Osteocyte (in vitro differentiated cells): ENCODE results near the gene ZNF516. TPM values are rescaled to one million over a fixed set of nuclear protein-coding genes. Genes with fewer than 3 reads are reported as not detected.

Experiments used
- DNase-seq: peaks from one replicate; pipeline ENCODE4 v3.0.0; 2021; ENCODE audit warnings: mixed read lengths; ENCODE audit not compliant: unreplicated experiment; ENCODE audit errors: extremely low spot score
- H3K27ac Mint-ChIP-seq: one replicate; pipeline ENCODE4 v1.8.0; 2021; ENCODE audit warnings: mild to moderate bottlenecking, mixed read lengths; ENCODE audit not compliant: unreplicated experiment
- H3K27me3 Mint-ChIP-seq: one replicate; pipeline ENCODE4 v1.8.0; 2021; ENCODE audit warnings: mixed read lengths; ENCODE audit not compliant: unreplicated experiment
- H3K36me3 Mint-ChIP-seq: one replicate; pipeline ENCODE4 v1.8.0; 2021; ENCODE audit warnings: mixed read lengths; ENCODE audit not compliant: unreplicated experiment
- H3K4me1 Mint-ChIP-seq: one replicate; pipeline ENCODE4 v1.8.0; 2021; ENCODE audit warnings: mixed read lengths; ENCODE audit not compliant: unreplicated experiment
- H3K4me3 Mint-ChIP-seq: one replicate; pipeline ENCODE4 v1.8.0; 2021; ENCODE audit warnings: mild to moderate bottlenecking, moderate library complexity, mixed read lengths; ENCODE audit not compliant: unreplicated experiment
- H3K9me3 Mint-ChIP-seq: one replicate; pipeline ENCODE4 v1.8.0; 2021; ENCODE audit warnings: mixed read lengths; ENCODE audit not compliant: unreplicated experiment
- total RNA-seq: library from RNA; stranded (reverse); gene quantifications from 2 replicates; pipeline ENCODE4 v1.2.1, GENCODE V29; 2021
- TF ChIP-seq, protein P1 (sequence below): fragments of 200-600 bp; sonication (generic); IDR thresholded peaks from 2 replicates; pipeline ENCODE4 v1.5.0; 2021; ENCODE audit warnings: antibody characterized with exemption, mild to moderate bottlenecking, moderate library complexity

Gene ZNF516
- total RNA-seq, 1 donor from 2014 or later: 36.3 TPM

DNA sequence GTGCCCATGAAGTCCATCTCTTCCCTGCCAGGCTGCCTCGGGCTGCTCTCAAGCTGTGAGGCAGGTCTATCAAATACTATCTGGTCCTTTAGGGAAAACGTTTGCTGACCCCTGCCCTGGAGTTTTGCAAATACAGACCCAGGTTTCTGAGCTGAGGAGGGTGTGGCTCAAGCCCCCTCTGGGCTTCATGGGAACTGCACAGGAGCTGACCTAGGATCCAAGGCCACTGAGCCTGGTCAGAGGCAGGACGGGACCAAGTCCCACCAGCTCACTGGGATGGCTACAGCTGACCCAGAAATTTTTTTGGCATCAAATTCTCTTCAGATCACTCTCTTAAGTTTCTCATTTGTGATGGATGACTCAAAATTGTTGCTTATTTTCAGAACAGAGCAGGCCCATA, 14.1 kb downstream of the ZNF516 start:
- Mint-ChIP-seq H3K4me3 (no peak overlapping the region), H3K36me3 (peaks cover 15% of the 10 kb centered on the region), H3K27ac (no peak overlapping the region), H3K9me3 (no peaks in the 10 kb centered on the region), H3K4me1 (peaks cover 23% of the 10 kb centered on the region), H3K27me3 (no peaks in the 10 kb centered on the region)
- TF ChIP-seq, protein P1, sequence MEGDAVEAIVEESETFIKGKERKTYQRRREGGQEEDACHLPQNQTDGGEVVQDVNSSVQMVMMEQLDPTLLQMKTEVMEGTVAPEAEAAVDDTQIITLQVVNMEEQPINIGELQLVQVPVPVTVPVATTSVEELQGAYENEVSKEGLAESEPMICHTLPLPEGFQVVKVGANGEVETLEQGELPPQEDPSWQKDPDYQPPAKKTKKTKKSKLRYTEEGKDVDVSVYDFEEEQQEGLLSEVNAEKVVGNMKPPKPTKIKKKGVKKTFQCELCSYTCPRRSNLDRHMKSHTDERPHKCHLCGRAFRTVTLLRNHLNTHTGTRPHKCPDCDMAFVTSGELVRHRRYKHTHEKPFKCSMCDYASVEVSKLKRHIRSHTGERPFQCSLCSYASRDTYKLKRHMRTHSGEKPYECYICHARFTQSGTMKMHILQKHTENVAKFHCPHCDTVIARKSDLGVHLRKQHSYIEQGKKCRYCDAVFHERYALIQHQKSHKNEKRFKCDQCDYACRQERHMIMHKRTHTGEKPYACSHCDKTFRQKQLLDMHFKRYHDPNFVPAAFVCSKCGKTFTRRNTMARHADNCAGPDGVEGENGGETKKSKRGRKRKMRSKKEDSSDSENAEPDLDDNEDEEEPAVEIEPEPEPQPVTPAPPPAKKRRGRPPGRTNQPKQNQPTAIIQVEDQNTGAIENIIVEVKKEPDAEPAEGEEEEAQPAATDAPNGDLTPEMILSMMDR: no peak
- no peak for DNase-seq

DNA sequence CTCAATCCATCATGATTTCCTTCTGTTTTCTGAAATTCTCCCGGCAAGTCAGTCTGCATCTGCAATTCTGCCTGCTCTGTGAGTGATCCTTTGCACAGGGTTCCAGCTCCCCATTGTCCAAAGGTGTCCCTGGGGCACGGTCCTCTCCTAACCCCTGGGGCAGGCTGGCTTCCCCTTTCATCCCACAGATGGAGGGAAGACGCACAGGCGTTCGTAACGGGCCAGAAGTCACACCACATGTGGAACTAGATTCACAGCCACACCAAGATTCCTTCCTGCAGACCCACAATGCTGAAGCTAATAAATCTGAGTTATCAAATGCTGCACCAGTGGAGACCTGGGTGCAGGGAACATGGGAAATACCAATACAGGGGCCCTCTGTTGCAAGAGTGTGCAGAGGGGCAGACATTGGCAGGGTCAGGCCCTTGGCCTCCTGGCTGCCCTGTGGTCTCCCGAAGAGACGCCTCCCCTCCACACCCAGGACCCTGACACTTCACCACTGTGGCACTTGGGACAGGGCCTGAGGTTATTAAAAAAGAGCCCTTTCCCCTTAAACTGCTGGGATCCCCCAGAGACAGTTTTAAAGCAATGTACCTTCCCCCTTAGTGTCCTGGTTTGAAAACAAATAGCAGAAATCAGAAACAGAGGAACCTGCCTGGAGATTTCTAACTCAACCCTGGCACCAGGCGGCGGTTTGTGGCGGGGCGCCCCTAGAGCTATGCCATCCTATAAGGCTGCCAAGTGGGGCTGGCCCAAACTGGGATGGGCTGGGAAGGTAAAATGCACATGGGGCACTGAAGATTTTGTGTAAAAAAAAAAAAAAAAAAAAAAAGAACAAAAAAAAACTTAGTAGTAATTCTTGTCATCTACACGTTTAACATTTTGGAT, 15.4 kb downstream of the ZNF516 start:
- Mint-ChIP-seq H3K4me1 (peaks cover 26% of the 10 kb centered on the region), H3K27ac (no peak overlapping the region), H3K9me3 (no peaks in the 10 kb centered on the region), H3K27me3 (no peaks in the 10 kb centered on the region), H3K36me3 (peaks cover 15% of the 10 kb centered on the region), H3K4me3 (no peak overlapping the region)
- DNase-seq: no peak
- TF ChIP-seq, protein P1: no peak

DNA sequence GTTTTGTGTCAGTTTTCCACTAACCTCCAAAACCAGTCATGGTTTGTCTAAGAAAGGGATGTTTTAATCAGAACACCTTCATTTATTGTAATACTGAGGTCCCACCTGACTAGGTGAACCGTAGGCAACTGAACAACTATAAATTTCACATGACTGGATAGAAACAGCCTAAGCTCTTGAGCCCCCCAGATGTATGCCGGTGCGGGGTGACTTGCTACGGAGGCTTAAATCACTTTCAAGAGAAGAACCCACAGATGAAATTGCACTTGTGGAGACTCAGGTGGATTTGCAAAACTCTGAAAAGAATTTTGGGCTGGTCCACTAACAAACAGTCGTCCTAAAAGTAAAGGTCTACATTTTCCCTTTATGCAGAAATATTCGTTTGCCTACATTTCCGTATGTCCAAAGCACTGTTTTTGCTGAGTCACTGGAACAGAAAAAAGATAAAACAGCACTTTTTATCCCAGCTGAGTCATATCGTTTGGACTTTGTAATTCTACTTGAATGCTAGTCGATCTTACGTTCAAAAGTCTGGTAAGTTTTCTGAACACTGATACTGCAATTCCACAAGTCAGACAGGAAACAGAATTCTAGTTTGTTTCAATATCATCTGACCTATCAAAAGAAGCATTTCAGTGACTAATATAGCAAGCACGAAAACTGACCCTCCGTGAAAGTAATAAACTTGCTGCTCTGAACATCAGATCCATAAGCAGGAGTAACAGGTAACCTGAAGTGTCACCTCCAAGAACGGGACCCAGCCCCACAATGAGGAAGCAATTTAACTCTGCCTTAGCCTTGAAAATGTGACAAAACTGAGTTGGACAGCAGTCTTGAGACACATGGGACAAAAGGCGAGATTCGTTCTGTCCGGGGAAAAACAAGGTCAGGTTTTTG, 18.1 kb downstream of the ZNF516 start:
- DNase-seq: no peak
- Mint-ChIP-seq H3K4me1 (peaks cover 30% of the 10 kb centered on the region), H3K4me3 (peak overlapping the region; percentile 67), H3K36me3 (peaks cover 7% of the 10 kb centered on the region), H3K27me3 (no peaks in the 10 kb centered on the region), H3K27ac (peak overlapping the region; percentile 83), H3K9me3 (no peaks in the 10 kb centered on the region)
- TF ChIP-seq, protein P1: no peak

DNA sequence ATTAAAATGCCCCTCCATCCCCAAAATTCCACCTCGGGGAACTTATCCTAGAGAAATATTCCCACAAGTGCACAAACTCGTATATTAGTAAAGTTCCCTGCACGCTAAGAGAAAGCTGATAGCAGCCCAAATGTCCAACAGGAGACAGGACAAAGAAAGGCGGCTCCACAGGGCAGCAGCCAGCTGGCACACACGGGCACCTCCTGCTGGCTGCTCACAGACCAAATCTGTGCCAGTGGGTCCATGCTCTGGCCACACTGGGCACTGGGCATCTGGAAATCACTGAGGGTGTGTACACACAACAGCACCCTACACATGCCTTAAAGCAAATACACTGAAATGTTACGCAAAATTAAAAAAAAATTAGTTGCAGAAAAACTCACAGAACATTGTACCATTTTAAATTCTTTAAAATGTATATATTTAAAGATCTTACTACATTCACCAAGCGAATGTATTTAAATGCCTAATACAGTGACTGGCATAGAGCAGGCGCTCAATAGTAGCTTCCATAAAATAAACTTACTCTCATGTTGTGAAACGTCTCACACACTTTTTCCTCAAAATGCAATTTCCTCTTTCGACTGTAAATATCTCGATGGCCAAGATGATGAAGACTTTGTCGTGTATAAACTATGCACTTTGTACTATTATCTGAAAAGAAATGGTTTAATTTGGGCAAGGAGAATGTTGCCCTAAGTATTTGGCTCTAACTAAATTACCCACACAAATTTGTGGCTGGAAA, 19.4 kb downstream of the ZNF516 start:
- H3K27ac Mint-ChIP-seq: peak overlapping the region; percentile 83
- TF ChIP-seq, protein P1: no peak
- H3K4me1 Mint-ChIP-seq: peaks cover 33% of the 10 kb centered on the region
- no peaks in the 10 kb centered on the region for H3K27me3 Mint-ChIP-seq
- H3K9me3 Mint-ChIP-seq: no peaks in the 10 kb centered on the region
- H3K36me3 Mint-ChIP-seq: peaks cover 2% of the 10 kb centered on the region
- no peak overlapping the region for H3K4me3 Mint-ChIP-seq
- DNase-seq: no peak
